ENCODE results near the gene PLBD2.

- TF ChIP-seq GABPA (IDR thresholded peaks at IDR 0.05; ENCODE audit: low read depth) (no peak), PRDM15 (CRISPR knock-in tag; IDR thresholded peaks at IDR 0.05) (no peak), CBFB (IDR thresholded peaks at IDR 0.05; ENCODE audit: low read depth) (no peak), SP1 (IDR thresholded peaks at IDR 0.05; ENCODE audit: low read depth, low read length) (no peak), CHD4 (IDR thresholded peaks at IDR 0.05) (no peak), FOS (IDR thresholded peaks at IDR 0.05; ENCODE audit: borderline replicate concordance, extremely low read depth, insufficient read length) (no peak), NR2C2 (IDR thresholded peaks at IDR 0.05; ENCODE audit: borderline replicate concordance, control insufficient read depth, insufficient read length, low read depth) (no peak), POLR2A (IDR thresholded peaks at IDR 0.05; ENCODE audit: low read depth, low read length) (no peak), ZNF384 (IDR thresholded peaks at IDR 0.05; ENCODE audit: borderline replicate concordance, low read depth, low read length) (no peak)
- TF ChIP-seq, protein P1, sequence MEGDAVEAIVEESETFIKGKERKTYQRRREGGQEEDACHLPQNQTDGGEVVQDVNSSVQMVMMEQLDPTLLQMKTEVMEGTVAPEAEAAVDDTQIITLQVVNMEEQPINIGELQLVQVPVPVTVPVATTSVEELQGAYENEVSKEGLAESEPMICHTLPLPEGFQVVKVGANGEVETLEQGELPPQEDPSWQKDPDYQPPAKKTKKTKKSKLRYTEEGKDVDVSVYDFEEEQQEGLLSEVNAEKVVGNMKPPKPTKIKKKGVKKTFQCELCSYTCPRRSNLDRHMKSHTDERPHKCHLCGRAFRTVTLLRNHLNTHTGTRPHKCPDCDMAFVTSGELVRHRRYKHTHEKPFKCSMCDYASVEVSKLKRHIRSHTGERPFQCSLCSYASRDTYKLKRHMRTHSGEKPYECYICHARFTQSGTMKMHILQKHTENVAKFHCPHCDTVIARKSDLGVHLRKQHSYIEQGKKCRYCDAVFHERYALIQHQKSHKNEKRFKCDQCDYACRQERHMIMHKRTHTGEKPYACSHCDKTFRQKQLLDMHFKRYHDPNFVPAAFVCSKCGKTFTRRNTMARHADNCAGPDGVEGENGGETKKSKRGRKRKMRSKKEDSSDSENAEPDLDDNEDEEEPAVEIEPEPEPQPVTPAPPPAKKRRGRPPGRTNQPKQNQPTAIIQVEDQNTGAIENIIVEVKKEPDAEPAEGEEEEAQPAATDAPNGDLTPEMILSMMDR (IDR thresholded peaks at IDR 0.05 in 2 of 3, conservative IDR thresholded peaks at IDR 0.05 in 1 of 3; ENCODE audit: control insufficient read depth in 2 of 3, extremely low read depth in 1 of 3, insufficient read depth in 1 of 3, low read depth in 3 of 3, low read length in 3 of 3), result no peak
- TF ChIP-seq, protein P2, sequence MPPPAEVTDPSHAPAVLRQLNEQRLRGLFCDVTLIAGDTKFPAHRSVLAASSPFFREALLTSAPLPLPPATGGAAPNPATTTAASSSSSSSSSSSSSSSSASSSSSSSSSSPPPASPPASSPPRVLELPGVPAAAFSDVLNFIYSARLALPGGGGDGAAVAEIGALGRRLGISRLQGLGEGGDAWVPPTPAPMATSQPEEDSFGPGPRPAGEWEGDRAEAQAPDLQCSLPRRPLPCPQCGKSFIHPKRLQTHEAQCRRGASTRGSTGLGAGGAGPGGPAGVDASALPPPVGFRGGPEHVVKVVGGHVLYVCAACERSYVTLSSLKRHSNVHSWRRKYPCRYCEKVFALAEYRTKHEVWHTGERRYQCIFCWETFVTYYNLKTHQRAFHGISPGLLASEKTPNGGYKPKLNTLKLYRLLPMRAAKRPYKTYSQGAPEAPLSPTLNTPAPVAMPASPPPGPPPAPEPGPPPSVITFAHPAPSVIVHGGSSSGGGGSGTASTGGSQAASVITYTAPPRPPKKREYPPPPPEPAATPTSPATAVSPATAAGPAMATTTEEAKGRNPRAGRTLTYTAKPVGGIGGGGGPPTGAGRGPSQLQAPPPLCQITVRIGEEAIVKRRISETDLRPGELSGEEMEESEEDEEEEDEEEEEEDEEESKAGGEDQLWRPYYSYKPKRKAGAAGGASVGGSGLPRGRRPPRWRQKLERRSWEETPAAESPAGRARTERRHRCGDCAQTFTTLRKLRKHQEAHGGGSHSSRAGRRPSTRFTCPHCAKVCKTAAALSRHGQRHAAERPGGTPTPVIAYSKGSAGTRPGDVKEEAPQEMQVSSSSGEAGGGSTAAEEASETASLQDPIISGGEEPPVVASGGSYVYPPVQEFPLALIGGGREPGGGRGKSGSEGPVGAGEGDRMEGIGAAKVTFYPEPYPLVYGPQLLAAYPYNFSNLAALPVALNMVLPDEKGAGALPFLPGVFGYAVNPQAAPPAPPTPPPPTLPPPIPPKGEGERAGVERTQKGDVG (CRISPR knock-in tag; IDR thresholded peaks at IDR 0.05), result no peak
- TF ChIP-seq, protein P3, sequence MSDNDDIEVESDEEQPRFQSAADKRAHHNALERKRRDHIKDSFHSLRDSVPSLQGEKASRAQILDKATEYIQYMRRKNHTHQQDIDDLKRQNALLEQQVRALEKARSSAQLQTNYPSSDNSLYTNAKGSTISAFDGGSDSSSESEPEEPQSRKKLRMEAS (IDR thresholded peaks at IDR 0.05; ENCODE audit: low read depth, low read length), result no peak
Measured at GRCh38 chr12:113386866-113387566, 28.6 kb downstream of the PLBD2 start.

Data from GM12878 (cell line).